ENCODE results near the gene CCSER2. TPM values are rescaled to one million over a fixed set of nuclear protein-coding genes. Genes with fewer than 3 reads are reported as not detected.
"Not testable (repeated sequence)": the region's sequence is repeated elsewhere in the genome, so short reads cannot be mapped to it uniquely, and the experiment has no call there.

Gene CCSER2
- total RNA-seq, 1 experiment from 2014 or later: 14.1 TPM

- Histone ChIP-seq H3K27me3 (ENCODE audit: control insufficient read depth, insufficient read depth, low read length) (no peaks in the 10 kb centered on the region), H3K36me3 (replicated peaks; ENCODE audit: control insufficient read depth, insufficient read depth, low read length) (no peaks in the 10 kb centered on the region), H3K4me3 (ENCODE audit: insufficient read depth, low read depth, low read length) (no peak overlapping the region)
- DNase-seq: no peak
These were observed 30.3 kb upstream of the CCSER2 start for GRCh38 chr10:84298057-84298456.

GRCh38 chr10:84302223-84302622 is 26.2 kb upstream of the CCSER2 start:
- no peak for DNase-seq
- no peaks in the 10 kb centered on the region for H3K36me3 ChIP-seq (replicated peaks; ENCODE audit: control insufficient read depth, insufficient read depth, low read length)
- no peaks in the 10 kb centered on the region for H3K27me3 ChIP-seq (ENCODE audit: control insufficient read depth, insufficient read depth, low read length)
- H3K4me3 ChIP-seq (ENCODE audit: insufficient read depth, low read depth, low read length): no peak overlapping the region

GRCh38 chr10:84306751-84307384 is 21.5 kb upstream of the CCSER2 start:
- Histone ChIP-seq H3K4me3 (ENCODE audit: insufficient read depth, low read depth, low read length) (no peak overlapping the region), H3K36me3 (replicated peaks; ENCODE audit: control insufficient read depth, insufficient read depth, low read length) (no peaks in the 10 kb centered on the region), H3K27me3 (ENCODE audit: control insufficient read depth, insufficient read depth, low read length) (no peaks in the 10 kb centered on the region)
- DNase-seq: no peak

GRCh38 chr10:84308021-84308420 is 20.4 kb upstream of the CCSER2 start:
- DNase-seq: no peak
- H3K36me3 ChIP-seq (replicated peaks; ENCODE audit: control insufficient read depth, insufficient read depth, low read length): no peaks in the 10 kb centered on the region
- no peak overlapping the region for H3K4me3 ChIP-seq (ENCODE audit: insufficient read depth, low read depth, low read length)
- H3K27me3 ChIP-seq (ENCODE audit: control insufficient read depth, insufficient read depth, low read length): no peaks in the 10 kb centered on the region

- H3K4me3 ChIP-seq (ENCODE audit: insufficient read depth, low read depth, low read length): no peak overlapping the region
- H3K36me3 ChIP-seq (replicated peaks; ENCODE audit: control insufficient read depth, insufficient read depth, low read length): no peaks in the 10 kb centered on the region
- no peaks in the 10 kb centered on the region for H3K27me3 ChIP-seq (ENCODE audit: control insufficient read depth, insufficient read depth, low read length)
- no peak for DNase-seq
These were observed 19.7 kb upstream of the CCSER2 start for GRCh38 chr10:84308481-84309304.

- no peak for DNase-seq
- no peaks in the 10 kb centered on the region for H3K36me3 ChIP-seq (replicated peaks; ENCODE audit: control insufficient read depth, insufficient read depth, low read length)
- H3K27me3 ChIP-seq (ENCODE audit: control insufficient read depth, insufficient read depth, low read length): no peaks in the 10 kb centered on the region
- H3K4me3 ChIP-seq (ENCODE audit: insufficient read depth, low read depth, low read length): no peak overlapping the region
These were observed 17.9 kb upstream of the CCSER2 start for GRCh38 chr10:84310470-84310869.

GRCh38 chr10:84311576-84311975 is 16.8 kb upstream of the CCSER2 start:
- Histone ChIP-seq H3K27me3 (ENCODE audit: control insufficient read depth, insufficient read depth, low read length) (no peaks in the 10 kb centered on the region), H3K4me3 (ENCODE audit: insufficient read depth, low read depth, low read length) (no peak overlapping the region), H3K36me3 (replicated peaks; ENCODE audit: control insufficient read depth, insufficient read depth, low read length) (no peaks in the 10 kb centered on the region)
- no peak for DNase-seq

- no peak for DNase-seq
- Histone ChIP-seq H3K36me3 (replicated peaks; ENCODE audit: control insufficient read depth, insufficient read depth, low read length) (no peaks in the 10 kb centered on the region), H3K4me3 (ENCODE audit: insufficient read depth, low read depth, low read length) (no peak overlapping the region), H3K27me3 (ENCODE audit: control insufficient read depth, insufficient read depth, low read length) (no peaks in the 10 kb centered on the region)
These were observed 15.6 kb upstream of the CCSER2 start for GRCh38 chr10:84312816-84313215.

GRCh38 chr10:84314275-84314674 is 14.1 kb upstream of the CCSER2 start:
- Histone ChIP-seq H3K27me3 (ENCODE audit: control insufficient read depth, insufficient read depth, low read length) (no peaks in the 10 kb centered on the region), H3K4me3 (ENCODE audit: insufficient read depth, low read depth, low read length) (no peak overlapping the region), H3K36me3 (replicated peaks; ENCODE audit: control insufficient read depth, insufficient read depth, low read length) (no peaks in the 10 kb centered on the region)
- no peak for DNase-seq

- no peaks in the 10 kb centered on the region for H3K36me3 ChIP-seq (replicated peaks; ENCODE audit: control insufficient read depth, insufficient read depth, low read length)
- no peaks in the 10 kb centered on the region for H3K27me3 ChIP-seq (ENCODE audit: control insufficient read depth, insufficient read depth, low read length)
- H3K4me3 ChIP-seq (ENCODE audit: insufficient read depth, low read depth, low read length): no peak overlapping the region
- DNase-seq: no peak
These were observed 11.2 kb upstream of the CCSER2 start for GRCh38 chr10:84317174-84317573.

- no peak for DNase-seq
- Histone ChIP-seq H3K4me3 (ENCODE audit: insufficient read depth, low read depth, low read length) (no peak overlapping the region), H3K36me3 (replicated peaks; ENCODE audit: control insufficient read depth, insufficient read depth, low read length) (no peaks in the 10 kb centered on the region), H3K27me3 (ENCODE audit: control insufficient read depth, insufficient read depth, low read length) (no peaks in the 10 kb centered on the region)
These were observed 6.5 kb upstream of the CCSER2 start for GRCh38 chr10:84321902-84322301.

- DNase-seq; H3K36me3 ChIP-seq (replicated peaks; ENCODE audit: control insufficient read depth, insufficient read depth, low read length); H3K27me3 ChIP-seq (ENCODE audit: control insufficient read depth, insufficient read depth, low read length); H3K4me3 ChIP-seq (ENCODE audit: insufficient read depth, low read depth, low read length): not testable (repeated sequence)
These were observed 4.8 kb upstream of the CCSER2 start for GRCh38 chr10:84323566-84323965.

GRCh38 chr10:84326995-84327394 is 1.4 kb upstream of the CCSER2 start:
- not testable (repeated sequence) for DNase-seq; H3K4me3 ChIP-seq (ENCODE audit: insufficient read depth, low read depth, low read length); H3K27me3 ChIP-seq (ENCODE audit: control insufficient read depth, insufficient read depth, low read length); H3K36me3 ChIP-seq (replicated peaks; ENCODE audit: control insufficient read depth, insufficient read depth, low read length)

GRCh38 chr10:84329196-84329611 is 815 bp downstream of the CCSER2 start:
- Histone ChIP-seq H3K4me3 (ENCODE audit: insufficient read depth, low read depth, low read length) (peak overlapping the region; percentile 68), H3K27me3 (ENCODE audit: control insufficient read depth, insufficient read depth, low read length) (no peaks in the 10 kb centered on the region), H3K36me3 (replicated peaks; ENCODE audit: control insufficient read depth, insufficient read depth, low read length) (no peaks in the 10 kb centered on the region)
- DNase-seq: peak; percentile 48

GRCh38 chr10:84329986-84330651 is 1.7 kb downstream of the CCSER2 start:
- no peak for DNase-seq
- no peaks in the 10 kb centered on the region for H3K36me3 ChIP-seq (replicated peaks; ENCODE audit: control insufficient read depth, insufficient read depth, low read length)
- H3K27me3 ChIP-seq (ENCODE audit: control insufficient read depth, insufficient read depth, low read length): no peaks in the 10 kb centered on the region
- no peak overlapping the region for H3K4me3 ChIP-seq (ENCODE audit: insufficient read depth, low read depth, low read length)

Data from H7 (cell line).